ENCODE results near the gene FAM83D. TPM values are rescaled to one million over a fixed set of nuclear protein-coding genes. Genes with fewer than 3 reads are reported as not detected.

Gene FAM83D
- total RNA-seq, 5 donors from 2014 or later (not counting 1 experiment from before 2014, with no cell fraction given) = 1.3 to 4.0 (median 2.4) TPM

GRCh38 chr20:38999965-39000910 is 74.0 kb downstream of the FAM83D start:
- H3K4me3 Mint-ChIP-seq = no peak overlapping the region
- H3K27me3 Mint-ChIP-seq = no peaks in the 10 kb centered on the region
- ATAC-seq (replicated peaks in 1 of 4) = no peak
- CTCF ChIA-PET = interaction anchor here in 1 of 2 donors (0.5 kb wide), 1 partner anchor 36 kb away, joined by 3 read pairs; no protein-coding TSS in a partner anchor
- no peak for DNase-seq
- H3K27ac Mint-ChIP-seq = no peak overlapping the region
- POLR2A ChIA-PET = no interaction called here
- Histone ChIP-seq H3K4me1 (ENCODE audit: control insufficient read depth in 1 of 2, extremely low read depth in 1 of 2, insufficient read depth in 2 of 2, low read length in 2 of 2) (peaks cover 0 to 17% of the 10 kb centered on the region in 2 experiments), H3K4me3 (ENCODE audit: control insufficient read depth in 1 of 2, extremely low read depth in 1 of 2, low read length in 1 of 2) (no peak overlapping the region), H3K9me3 (no peaks in the 10 kb centered on the region), H3K36me3 (ENCODE audit: control insufficient read depth in 2 of 2, extremely low read depth in 1 of 2, insufficient read depth in 1 of 2, low read length in 1 of 2) (peaks cover 19 to 49% of the 10 kb centered on the region in 2 donors), H3K27ac (ENCODE audit: low read length) (no peak overlapping the region), H3K27me3 (replicated peaks in 1 of 2; ENCODE audit: control insufficient read depth in 2 of 2, extremely low read depth in 1 of 2, insufficient read depth in 2 of 2, low read length in 1 of 2) (no peaks in the 10 kb centered on the region)
- H3K36me3 Mint-ChIP-seq = peaks cover 62% of the 10 kb centered on the region
- H3K4me1 Mint-ChIP-seq = peaks cover 24 to 29% (median 28%) of the 10 kb centered on the region in 3 donors
- H3K9me3 Mint-ChIP-seq = no peaks in the 10 kb centered on the region
- 100% methylated on average over 1 of the region's 6 CpGs for whole genome bisulfite sequencing (ENCODE audit: insufficient coverage)

Other genes with a start within 250 kb of the FAM83D start
- gene SLC32A1, start 201.9 kb upstream of the FAM83D start, total RNA-seq = not detected
- 10 to 100 TPM; 15.8 to 20.1 (median 18.8) TPM for gene ACTR5, start 178.0 kb upstream of the FAM83D start, total RNA-seq
- 10 to 100 TPM; 32.0 to 58.5 (median 50.2) TPM for gene PPP1R16B, start 120.7 kb upstream of the FAM83D start, total RNA-seq
- 10 to 100 TPM in 3 of 5 donors, 1 to 10 TPM in 2; 8.6 to 11.5 (median 11.2) TPM for gene DHX35, start 35.9 kb downstream of the FAM83D start, total RNA-seq